ENCODE data around the gene DHRS7C. TPM values are rescaled to one million over a fixed set of nuclear protein-coding genes. Genes with fewer than 3 reads are reported as not detected.

Gene DHRS7C
- total RNA-seq, 1 experiment from 2014 or later = not detected

DNA sequence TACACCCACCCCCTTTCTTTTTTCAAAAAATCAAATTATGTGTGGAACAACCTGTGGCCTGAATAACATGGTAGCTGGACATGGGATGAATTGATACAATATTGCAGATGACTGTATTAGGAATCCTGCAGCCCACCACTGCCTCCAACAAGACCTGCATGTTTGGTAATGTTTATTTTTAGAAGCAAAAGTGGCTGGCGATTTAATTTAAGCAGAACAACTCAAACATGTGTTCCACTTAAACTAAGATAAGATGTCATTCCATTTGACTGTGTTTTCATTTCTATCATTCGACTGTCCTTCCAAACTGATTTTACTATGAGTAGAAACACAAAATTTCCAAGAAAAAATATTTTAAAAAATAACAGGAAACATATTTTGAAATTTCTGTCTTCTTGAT is 10.1 kb upstream of the DHRS7C start:
- Mint-ChIP-seq H3K36me3 (no peaks in the 10 kb centered on the region), H3K4me1 (no peaks in the 10 kb centered on the region), H3K27ac (no peak overlapping the region), H3K27me3 (ENCODE audit: low read depth) (no peaks in the 10 kb centered on the region), H3K9me3 (no peaks in the 10 kb centered on the region), H3K4me3 (no peak overlapping the region)
- ChIA-PET CTCF (interaction anchor here (1.8 kb wide), 1 partner anchor 38 kb away, joined by 5 read pairs; no protein-coding TSS in a partner anchor), POLR2A (no interaction called here)
- ATAC-seq = no peak
- no peak for DNase-seq (ENCODE audit: low spot score)
- TF ChIP-seq, protein P1, sequence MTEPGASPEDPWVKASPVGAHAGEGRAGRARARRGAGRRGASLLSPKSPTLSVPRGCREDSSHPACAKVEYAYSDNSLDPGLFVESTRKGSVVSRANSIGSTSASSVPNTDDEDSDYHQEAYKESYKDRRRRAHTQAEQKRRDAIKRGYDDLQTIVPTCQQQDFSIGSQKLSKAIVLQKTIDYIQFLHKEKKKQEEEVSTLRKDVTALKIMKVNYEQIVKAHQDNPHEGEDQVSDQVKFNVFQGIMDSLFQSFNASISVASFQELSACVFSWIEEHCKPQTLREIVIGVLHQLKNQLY (CRISPR knock-in tag; IDR thresholded peaks at IDR 0.05) = no peak
- TF ChIP-seq SMAD4 (CRISPR knock-in tag; IDR thresholded peaks at IDR 0.05) (no peak), ZNF396 (CRISPR knock-in tag; IDR thresholded peaks at IDR 0.05; ENCODE audit: borderline replicate concordance) (no peak), ZNF219 (CRISPR knock-in tag; IDR thresholded peaks at IDR 0.05; ENCODE audit: borderline replicate concordance) (no peak), NFE2L1 (CRISPR knock-in tag; IDR thresholded peaks at IDR 0.05) (no peak), FOXJ3 (CRISPR knock-in tag; IDR thresholded peaks at IDR 0.05; ENCODE audit: borderline replicate concordance) (no peak), TEAD1 (CRISPR knock-in tag; IDR thresholded peaks at IDR 0.05) (no peak), MYBL2 (CRISPR knock-in tag; IDR thresholded peaks at IDR 0.05) (no peak), ZNF423 (CRISPR knock-in tag; IDR thresholded peaks at IDR 0.05) (no peak), GTF2I (CRISPR knock-in tag; conservative IDR thresholded peaks at IDR 0.05) (no peak), OVOL2 (CRISPR knock-in tag; IDR thresholded peaks at IDR 0.05; ENCODE audit: borderline replicate concordance) (no peak), ZNF317 (CRISPR knock-in tag; IDR thresholded peaks at IDR 0.05; ENCODE audit: borderline replicate concordance, low read depth) (no peak), GRHL2 (CRISPR knock-in tag; IDR thresholded peaks at IDR 0.05; ENCODE audit: insufficient replicate concordance, severe bottlenecking) (no peak)
- TF ChIP-seq, protein P2, sequence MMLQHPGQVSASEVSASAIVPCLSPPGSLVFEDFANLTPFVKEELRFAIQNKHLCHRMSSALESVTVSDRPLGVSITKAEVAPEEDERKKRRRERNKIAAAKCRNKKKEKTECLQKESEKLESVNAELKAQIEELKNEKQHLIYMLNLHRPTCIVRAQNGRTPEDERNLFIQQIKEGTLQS (CRISPR knock-in tag; conservative IDR thresholded peaks at IDR 0.05) = no peak
- TF ChIP-seq, protein P3, sequence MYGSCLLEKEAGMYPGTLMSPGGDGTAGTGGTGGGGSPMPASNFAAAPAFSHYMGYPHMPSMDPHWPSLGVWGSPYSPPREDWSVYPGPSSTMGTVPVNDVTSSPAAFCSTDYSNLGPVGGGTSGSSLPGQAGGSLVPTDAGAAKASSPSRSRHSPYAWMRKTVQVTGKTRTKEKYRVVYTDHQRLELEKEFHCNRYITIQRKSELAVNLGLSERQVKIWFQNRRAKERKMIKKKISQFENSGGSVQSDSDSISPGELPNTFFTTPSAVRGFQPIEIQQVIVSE (CRISPR knock-in tag; IDR thresholded peaks at IDR 0.05; ENCODE audit: borderline replicate concordance) = no peak
- TF ChIP-seq, protein P4, sequence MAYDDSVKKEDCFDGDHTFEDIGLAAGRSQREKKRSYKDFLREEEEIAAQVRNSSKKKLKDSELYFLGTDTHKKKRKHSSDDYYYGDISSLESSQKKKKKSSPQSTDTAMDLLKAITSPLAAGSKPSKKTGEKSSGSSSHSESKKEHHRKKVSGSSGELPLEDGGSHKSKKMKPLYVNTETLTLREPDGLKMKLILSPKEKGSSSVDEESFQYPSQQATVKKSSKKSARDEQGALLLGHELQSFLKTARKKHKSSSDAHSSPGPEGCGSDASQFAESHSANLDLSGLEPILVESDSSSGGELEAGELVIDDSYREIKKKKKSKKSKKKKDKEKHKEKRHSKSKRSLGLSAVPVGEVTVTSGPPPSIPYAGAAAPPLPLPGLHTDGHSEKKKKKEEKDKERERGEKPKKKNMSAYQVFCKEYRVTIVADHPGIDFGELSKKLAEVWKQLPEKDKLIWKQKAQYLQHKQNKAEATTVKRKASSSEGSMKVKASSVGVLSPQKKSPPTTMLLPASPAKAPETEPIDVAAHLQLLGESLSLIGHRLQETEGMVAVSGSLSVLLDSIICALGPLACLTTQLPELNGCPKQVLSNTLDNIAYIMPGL (CRISPR knock-in tag; IDR thresholded peaks at IDR 0.05) = no peak
- TF ChIP-seq, protein P5, sequence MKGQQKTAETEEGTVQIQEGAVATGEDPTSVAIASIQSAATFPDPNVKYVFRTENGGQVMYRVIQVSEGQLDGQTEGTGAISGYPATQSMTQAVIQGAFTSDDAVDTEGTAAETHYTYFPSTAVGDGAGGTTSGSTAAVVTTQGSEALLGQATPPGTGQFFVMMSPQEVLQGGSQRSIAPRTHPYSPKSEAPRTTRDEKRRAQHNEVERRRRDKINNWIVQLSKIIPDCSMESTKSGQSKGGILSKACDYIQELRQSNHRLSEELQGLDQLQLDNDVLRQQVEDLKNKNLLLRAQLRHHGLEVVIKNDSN (CRISPR knock-in tag; IDR thresholded peaks at IDR 0.05) = no peak
- TF ChIP-seq, protein P6, sequence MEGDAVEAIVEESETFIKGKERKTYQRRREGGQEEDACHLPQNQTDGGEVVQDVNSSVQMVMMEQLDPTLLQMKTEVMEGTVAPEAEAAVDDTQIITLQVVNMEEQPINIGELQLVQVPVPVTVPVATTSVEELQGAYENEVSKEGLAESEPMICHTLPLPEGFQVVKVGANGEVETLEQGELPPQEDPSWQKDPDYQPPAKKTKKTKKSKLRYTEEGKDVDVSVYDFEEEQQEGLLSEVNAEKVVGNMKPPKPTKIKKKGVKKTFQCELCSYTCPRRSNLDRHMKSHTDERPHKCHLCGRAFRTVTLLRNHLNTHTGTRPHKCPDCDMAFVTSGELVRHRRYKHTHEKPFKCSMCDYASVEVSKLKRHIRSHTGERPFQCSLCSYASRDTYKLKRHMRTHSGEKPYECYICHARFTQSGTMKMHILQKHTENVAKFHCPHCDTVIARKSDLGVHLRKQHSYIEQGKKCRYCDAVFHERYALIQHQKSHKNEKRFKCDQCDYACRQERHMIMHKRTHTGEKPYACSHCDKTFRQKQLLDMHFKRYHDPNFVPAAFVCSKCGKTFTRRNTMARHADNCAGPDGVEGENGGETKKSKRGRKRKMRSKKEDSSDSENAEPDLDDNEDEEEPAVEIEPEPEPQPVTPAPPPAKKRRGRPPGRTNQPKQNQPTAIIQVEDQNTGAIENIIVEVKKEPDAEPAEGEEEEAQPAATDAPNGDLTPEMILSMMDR (IDR thresholded peaks at IDR 0.05) = no peak
- TF ChIP-seq, protein P7, sequence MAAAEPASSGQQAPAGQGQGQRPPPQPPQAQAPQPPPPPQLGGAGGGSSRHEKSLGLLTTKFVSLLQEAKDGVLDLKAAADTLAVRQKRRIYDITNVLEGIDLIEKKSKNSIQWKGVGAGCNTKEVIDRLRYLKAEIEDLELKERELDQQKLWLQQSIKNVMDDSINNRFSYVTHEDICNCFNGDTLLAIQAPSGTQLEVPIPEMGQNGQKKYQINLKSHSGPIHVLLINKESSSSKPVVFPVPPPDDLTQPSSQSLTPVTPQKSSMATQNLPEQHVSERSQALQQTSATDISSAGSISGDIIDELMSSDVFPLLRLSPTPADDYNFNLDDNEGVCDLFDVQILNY (CRISPR knock-in tag; IDR thresholded peaks at IDR 0.05) = no peak

DNA sequence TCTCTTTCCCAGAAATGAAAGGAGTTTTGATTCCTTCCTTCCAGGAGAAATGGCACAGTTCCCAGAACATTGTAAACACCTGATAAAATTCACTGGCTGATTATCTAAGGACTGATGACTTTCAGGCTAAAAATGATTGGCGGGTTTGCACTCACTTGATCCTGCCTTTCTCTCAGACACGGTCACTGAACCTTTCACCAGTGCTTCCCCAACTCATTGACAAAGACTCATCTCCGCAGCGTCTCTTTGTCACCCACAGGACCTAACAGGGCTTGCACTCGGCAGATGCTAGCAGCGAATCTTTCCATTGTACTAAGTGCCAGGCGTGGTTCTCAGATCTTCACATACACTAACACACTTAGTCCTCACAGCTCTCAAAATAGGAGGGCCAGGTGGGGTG is 7.3 kb upstream of the DHRS7C start:
- Mint-ChIP-seq H3K4me1 (no peaks in the 10 kb centered on the region), H3K9me3 (no peaks in the 10 kb centered on the region), H3K36me3 (no peaks in the 10 kb centered on the region), H3K4me3 (no peak overlapping the region), H3K27me3 (ENCODE audit: low read depth) (no peaks in the 10 kb centered on the region), H3K27ac (no peak overlapping the region)
- DNase-seq (ENCODE audit: low spot score) (no peak), ATAC-seq (no peak)
- ChIA-PET POLR2A (no interaction called here), CTCF (no interaction called here)
- no peak for TF ChIP-seq ZNF263 (CRISPR knock-in tag; IDR thresholded peaks at IDR 0.05; ENCODE audit: low read depth)
- no peak for TF ChIP-seq TCF7 (CRISPR knock-in tag; IDR thresholded peaks at IDR 0.05; ENCODE audit: low read depth)
- TF ChIP-seq ZNF396 (CRISPR knock-in tag; IDR thresholded peaks at IDR 0.05; ENCODE audit: borderline replicate concordance) = no peak
- TF ChIP-seq, protein P8, sequence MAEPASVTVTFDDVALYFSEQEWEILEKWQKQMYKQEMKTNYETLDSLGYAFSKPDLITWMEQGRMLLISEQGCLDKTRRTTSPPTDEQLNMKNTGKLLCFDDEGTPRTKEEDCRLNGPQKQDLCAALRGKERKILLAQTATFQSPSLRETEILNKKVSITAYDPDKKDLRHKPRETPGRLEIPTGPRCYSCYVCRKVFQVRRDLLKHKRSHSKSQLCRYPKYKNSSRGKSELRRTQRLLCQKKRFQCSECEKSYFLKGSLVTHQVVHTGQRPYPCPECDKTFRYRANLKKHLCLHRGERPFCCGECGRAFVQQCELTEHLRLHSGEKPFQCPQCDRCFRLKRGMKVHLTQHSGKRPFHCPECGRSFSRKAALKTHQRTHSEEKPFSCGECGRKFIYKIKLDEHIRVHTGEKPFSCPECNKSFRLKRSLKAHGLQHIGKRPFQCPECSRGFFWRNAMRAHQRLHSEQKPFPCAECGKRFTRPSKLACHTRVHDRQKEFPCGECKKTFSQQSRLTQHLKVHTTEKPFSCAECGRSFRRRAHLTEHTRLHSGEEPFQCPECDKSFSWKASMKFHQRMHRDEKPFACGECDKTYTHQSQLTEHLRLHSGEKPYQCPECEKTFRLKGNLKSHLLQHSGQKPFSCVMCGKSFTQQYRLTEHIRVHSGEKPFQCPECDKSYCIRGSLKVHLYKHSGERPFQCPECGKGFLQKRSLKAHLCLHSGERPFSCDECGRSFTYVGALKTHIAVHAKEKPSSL (CRISPR knock-in tag; conservative IDR thresholded peaks at IDR 0.05) = no peak

Data from WTC11 (cell line).